ENCODE data around the gene RNU7-1. TPM values are rescaled to one million over a fixed set of nuclear protein-coding genes. Genes with fewer than 3 reads are reported as not detected.

The RNU7-1 gene
- total RNA-seq, 2 experiments from 2014 or later, result not detected

GRCh38 chr12:6928703-6929407 lies 14.8 kb upstream of the RNU7-1 start:
- H3K4me3 Mint-ChIP-seq, result peak overlapping the region; percentile 83
- CTCF ChIA-PET, result interaction anchor here (0.6 to 7.4 kb wide), 8 partner anchors 9 to 470 kb away, joined by 3 to 59 read pairs (median 3); no protein-coding TSS in a partner anchor
- intact Hi-C loops (cut with DNase I, micrococcal nuclease), result loop anchor here (1.0 to 2.0 kb wide), 2 partner anchors 8 to 14 kb away; partner anchors contain the start of gene ENO2 (in 1 of the 2)
- peak overlapping the region; percentile 83 for H3K27ac Mint-ChIP-seq
- no peaks in the 10 kb centered on the region for H3K9me3 Mint-ChIP-seq (ENCODE audit: low read depth)
- POLR2A ChIA-PET, result interaction anchor here (0.5 to 3.7 kb wide), 3 partner anchors 16 to 1023 kb away, joined by 3 to 26 read pairs (median 3); partner anchors contain the start of genes C12orf57, RNU7-1 and USP5
- H3K4me1 Mint-ChIP-seq, result peaks cover 69% of the 10 kb centered on the region
- H3K36me3 Mint-ChIP-seq (ENCODE audit: low read depth), result peaks cover 25% of the 10 kb centered on the region
- H3K27me3 Mint-ChIP-seq, result no peaks in the 10 kb centered on the region
- DNase-seq (no peak), ATAC-seq (no peak)

GRCh38 chr12:6929466-6930452 lies 13.9 kb upstream of the RNU7-1 start:
- no peak for ATAC-seq
- H3K36me3 Mint-ChIP-seq (ENCODE audit: low read depth), result peaks cover 30% of the 10 kb centered on the region
- intact Hi-C loops (cut with DNase I, micrococcal nuclease), result loop anchor here in 1 of 2 experiments (2.0 kb wide), 1 partner anchor 15 kb away; the partner anchor contains the start of gene ENO2

GRCh38 chr12:6932766-6933165 lies 10.8 kb upstream of the RNU7-1 start:
- no peaks in the 10 kb centered on the region for H3K9me3 Mint-ChIP-seq (ENCODE audit: low read depth)
- intact Hi-C loops (cut with DNase I, micrococcal nuclease), result no loop called here
- ChIA-PET POLR2A (no interaction called here), CTCF (interaction anchor here (0.6 to 2.7 kb wide), 5 partner anchors 8 to 181 kb away, joined by 3 to 11 read pairs (median 3); no protein-coding TSS in a partner anchor)
- no peak overlapping the region for H3K4me3 Mint-ChIP-seq
- H3K27ac Mint-ChIP-seq, result peak overlapping the region; percentile 65
- peaks cover 71% of the 10 kb centered on the region for H3K4me1 Mint-ChIP-seq
- peaks cover 46% of the 10 kb centered on the region for H3K36me3 Mint-ChIP-seq (ENCODE audit: low read depth)
- no peaks in the 10 kb centered on the region for H3K27me3 Mint-ChIP-seq
- no peak for ATAC-seq
- no peak for DNase-seq

More at GRCh38 chr12:6929466-6930452, 13.9 kb upstream of the RNU7-1 start:
- Mint-ChIP-seq H3K27ac (peak overlapping the region; percentile 83), H3K9me3 (ENCODE audit: low read depth) (no peaks in the 10 kb centered on the region), H3K4me3 (peak overlapping the region; percentile 83), H3K27me3 (no peaks in the 10 kb centered on the region), H3K4me1 (peaks cover 68% of the 10 kb centered on the region)
- no peak for DNase-seq
- POLR2A ChIA-PET, result interaction anchor here (0.9 to 3.7 kb wide), 2 partner anchors 15 to 78 kb away, joined by 3 to 26 read pairs; partner anchors contain the start of genes C12orf57, RNU7-1 and USP5
- CTCF ChIA-PET, result interaction anchor here (0.7 to 7.4 kb wide), 6 partner anchors 8 to 88 kb away, joined by 3 to 59 read pairs (median 3); no protein-coding TSS in a partner anchor

GRCh38 chr12:6934110-6934509 lies 9.5 kb upstream of the RNU7-1 start:
- H3K4me1 Mint-ChIP-seq, result peaks cover 68% of the 10 kb centered on the region
- DNase-seq (no peak), ATAC-seq (no peak)
- peak overlapping the region; percentile 71 for H3K27ac Mint-ChIP-seq
- POLR2A ChIA-PET, result no interaction called here
- no peak overlapping the region for H3K4me3 Mint-ChIP-seq
- intact Hi-C loops (cut with DNase I, micrococcal nuclease), result no loop called here
- no peaks in the 10 kb centered on the region for H3K9me3 Mint-ChIP-seq (ENCODE audit: low read depth)
- CTCF ChIA-PET, result interaction anchor here (0.7 to 2.7 kb wide), 5 partner anchors 9 to 1026 kb away, joined by 3 to 11 read pairs (median 4); partner anchors contain the start of gene SPSB2
- H3K27me3 Mint-ChIP-seq, result no peaks in the 10 kb centered on the region
- peaks cover 43% of the 10 kb centered on the region for H3K36me3 Mint-ChIP-seq (ENCODE audit: low read depth)

- ATAC-seq (no peak), DNase-seq (no peak)
- Mint-ChIP-seq H3K4me1 (peaks cover 59% of the 10 kb centered on the region), H3K27ac (peak overlapping the region; percentile 96), H3K27me3 (no peaks in the 10 kb centered on the region), H3K36me3 (ENCODE audit: low read depth) (peaks cover 44% of the 10 kb centered on the region), H3K4me3 (peak overlapping the region; percentile 83), H3K9me3 (ENCODE audit: low read depth) (no peaks in the 10 kb centered on the region)
- ChIA-PET CTCF (interaction anchor here (1.3 to 5.1 kb wide), 5 partner anchors 9 to 23 kb away, joined by 3 to 59 read pairs (median 4); partner anchors contain the start of gene ATN1), POLR2A (interaction anchor here (0.5 to 2.6 kb wide), 4 partner anchors 23 to 144 kb away, joined by 3 to 11 read pairs (median 4); partner anchors contain the start of genes CDCA3, LPCAT3 and USP5)
- intact Hi-C loops (cut with DNase I, micrococcal nuclease), result loop anchor here (2.0 to 5.0 kb wide), 3 partner anchors 31 to 83 kb away; partner anchors contain the start of genes CDCA3 (in 1 of the 2), LRRC23 (in 1 of the 2), SPSB2 (in 1 of the 2) and USP5 (in 1 of the 2)
Observed at GRCh38 chr12:6935371-6936193, 8.0 kb upstream of the RNU7-1 start.

GRCh38 chr12:6936194-6936635 lies 7.4 kb upstream of the RNU7-1 start:
- H3K36me3 Mint-ChIP-seq (ENCODE audit: low read depth), result peaks cover 46% of the 10 kb centered on the region
- POLR2A ChIA-PET, result interaction anchor here (0.5 to 2.6 kb wide), 6 partner anchors 9 to 144 kb away, joined by 3 to 11 read pairs (median 4); partner anchors contain the start of genes CDCA3, LPCAT3 and USP5

GRCh38 chr12:6936636-6937480 lies 6.8 kb upstream of the RNU7-1 start:
- Mint-ChIP-seq H3K27ac (peak overlapping the region; percentile 96), H3K9me3 (ENCODE audit: low read depth) (no peaks in the 10 kb centered on the region), H3K4me1 (peaks cover 53% of the 10 kb centered on the region), H3K4me3 (peak overlapping the region; percentile 83), H3K36me3 (ENCODE audit: low read depth) (peaks cover 46% of the 10 kb centered on the region), H3K27me3 (no peaks in the 10 kb centered on the region)
- ATAC-seq (peak; percentile 33), DNase-seq (peak; percentile 85)
- ChIA-PET CTCF (interaction anchor here (0.6 to 5.1 kb wide), 12 partner anchors 9 to 574 kb away, joined by 3 to 59 read pairs (median 4); partner anchors contain the start of genes ATN1, CDCA3, SPSB2 and USP5), POLR2A (interaction anchor here (0.7 to 2.6 kb wide), 6 partner anchors 9 to 85 kb away, joined by 3 to 11 read pairs (median 4); partner anchors contain the start of genes CDCA3, SPSB2 and USP5)
- intact Hi-C loops (cut with DNase I, micrococcal nuclease), result loop anchor here (1.0 to 5.0 kb wide), 4 partner anchors 9 to 85 kb away; partner anchors contain the start of genes CDCA3 (in 1 of the 2), LRRC23 (in 1 of the 2), SPSB2 (in 1 of the 2) and USP5 (in 1 of the 2)

More at GRCh38 chr12:6936194-6936635, 7.4 kb upstream of the RNU7-1 start:
- Mint-ChIP-seq H3K9me3 (ENCODE audit: low read depth) (no peaks in the 10 kb centered on the region), H3K4me3 (peak overlapping the region; percentile 83), H3K4me1 (peaks cover 53% of the 10 kb centered on the region), H3K27ac (peak overlapping the region; percentile 96), H3K27me3 (no peaks in the 10 kb centered on the region)
- intact Hi-C loops (cut with DNase I, micrococcal nuclease), result loop anchor here (2.0 to 5.0 kb wide), 3 partner anchors 31 to 84 kb away; partner anchors contain the start of genes CDCA3 (in 1 of the 2), LRRC23 (in 1 of the 2), SPSB2 (in 1 of the 2) and USP5 (in 1 of the 2)
- DNase-seq, result no peak
- CTCF ChIA-PET, result interaction anchor here (1.3 to 5.1 kb wide), 4 partner anchors 9 to 28 kb away, joined by 3 to 59 read pairs (median 8); partner anchors contain the start of gene ATN1
- no peak for ATAC-seq

GRCh38 chr12:6937481-6938352 lies 5.9 kb upstream of the RNU7-1 start:
- H3K4me3 Mint-ChIP-seq, result peak overlapping the region; percentile 83
- H3K4me1 Mint-ChIP-seq, result peaks cover 52% of the 10 kb centered on the region
- DNase-seq (peak; percentile 97), ATAC-seq (peak; percentile 93)
- ChIA-PET CTCF (interaction anchor here (0.6 to 5.1 kb wide), 21 partner anchors 8 to 225 kb away, joined by 3 to 59 read pairs (median 4); partner anchors contain the start of genes ATN1, CDCA3, COPS7A and ENO2), POLR2A (interaction anchor here (0.6 to 2.6 kb wide), 8 partner anchors 12 to 86 kb away, joined by 3 to 11 read pairs (median 3); partner anchors contain the start of genes CDCA3, SPSB2, TPI1 and USP5)
- H3K27me3 Mint-ChIP-seq, result no peaks in the 10 kb centered on the region
- intact Hi-C loops (cut with DNase I, micrococcal nuclease), result loop anchor here (1.0 to 5.0 kb wide), 11 partner anchors 9 to 248 kb away; partner anchors contain the start of genes USP5 (in 2 of the 2), CDCA3 (in 1 of the 2), EMG1 (in 1 of the 2) and ENO2 (in 1 of the 2)
- H3K27ac Mint-ChIP-seq, result peak overlapping the region; percentile 96
- H3K9me3 Mint-ChIP-seq (ENCODE audit: low read depth), result no peaks in the 10 kb centered on the region
- peaks cover 41% of the 10 kb centered on the region for H3K36me3 Mint-ChIP-seq (ENCODE audit: low read depth)

Measured in activated CD4-positive, alpha-beta T cell treated with anti-CD3 and anti-CD28 coated beads for 36 hours (primary cell).